ENCODE measurements around the gene TRAIP.
A peak's percentile ranks its signal among the peaks of the same experiment; 100 is the strongest.

The TRAIP gene

DNA sequence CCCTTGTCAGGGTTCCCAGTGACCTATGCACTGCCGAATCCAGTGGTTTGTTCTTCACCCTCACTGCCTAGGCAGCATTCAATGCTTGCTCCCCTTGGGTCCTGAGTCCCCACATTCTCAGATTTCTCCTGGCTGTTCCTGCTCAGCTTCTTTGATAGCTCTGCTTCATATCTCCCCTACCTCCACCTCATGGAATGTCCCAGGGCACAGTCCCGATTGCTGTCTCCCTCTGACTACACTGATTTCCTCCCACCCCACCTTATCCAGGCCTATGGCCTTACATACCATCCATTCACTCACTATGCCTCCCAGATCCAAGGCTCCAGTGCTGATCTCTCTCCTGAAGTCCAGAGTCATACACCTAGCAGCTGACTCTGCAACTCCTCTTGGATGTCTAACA, 55.2 kb downstream of the TRAIP start:
- no peak overlapping the region for H3K4me3 ChIP-seq (ENCODE audit: low read length in 2 of 2)
- no CpG with 5 or more reads among the region's 2 CpGs for WGBS, 2 donors (ENCODE audit: extremely low coverage in 2 of 2, insufficient read length in 2 of 2, insufficient replicate concordance in 1 of 2)
- H4K8ac ChIP-seq (ENCODE audit: low read depth, low read length) = no peak overlapping the region
- no peak overlapping the region for H2BK12ac ChIP-seq (ENCODE audit: low read length)
- H3K79me1 ChIP-seq (ENCODE audit: low read depth, low read length) = no peaks in the 10 kb centered on the region
- no peak overlapping the region for H3K4ac ChIP-seq (ENCODE audit: low read length)
- no peak overlapping the region for H3K9ac ChIP-seq (ENCODE audit: low read depth, low read length, poor library complexity)
- H3K18ac ChIP-seq (ENCODE audit: low read length) = no peak overlapping the region
- H3K4me2 ChIP-seq (ENCODE audit: insufficient read depth, low read length, poor library complexity, severe bottlenecking) = no peak overlapping the region
- no peak overlapping the region for H2AFZ ChIP-seq (ENCODE audit: low read length)
- H2BK120ac ChIP-seq (ENCODE audit: low read depth, low read length) = no peak overlapping the region
- peaks cover 0 to 41% (median 15%) of the 10 kb centered on the region in 3 experiments for H3K27me3 ChIP-seq (ENCODE audit: control insufficient read depth in 3 of 3, insufficient read depth in 3 of 3, low read depth in 1 of 3, low read length in 3 of 3)
- H3K4me1 ChIP-seq (ENCODE audit: control insufficient read depth in 2 of 2, insufficient read depth in 1 of 2, low read depth in 1 of 2, low read length in 2 of 2) = peaks cover 20 to 28% of the 10 kb centered on the region in 2 donors
- H3K23ac ChIP-seq (ENCODE audit: low read depth, low read length, poor library complexity) = no peak overlapping the region
- DNase-seq (ENCODE audit: low spot score) = no peak
- H2BK5ac ChIP-seq (ENCODE audit: low read length) = no peak overlapping the region
- no peak overlapping the region for H3K27ac ChIP-seq (replicated peaks; ENCODE audit: low read length)
- H2BK15ac ChIP-seq (ENCODE audit: low read length) = no peak overlapping the region
- H3K14ac ChIP-seq (ENCODE audit: low read length) = no peak overlapping the region
- H3K36me3 ChIP-seq (replicated peaks in 1 of 2; ENCODE audit: control insufficient read depth in 2 of 2, insufficient read depth in 2 of 2, low read length in 2 of 2) = no peaks in the 10 kb centered on the region
- H3K9me3 ChIP-seq (replicated peaks in 1 of 2; ENCODE audit: control insufficient read depth in 2 of 2, insufficient read depth in 1 of 2, low read depth in 1 of 2, low read length in 2 of 2) = no peaks in the 10 kb centered on the region
- no peak overlapping the region for H2AK5ac ChIP-seq (ENCODE audit: low read depth, low read length)
- no peak overlapping the region for H4K91ac ChIP-seq (ENCODE audit: low read depth, low read length, poor library complexity)

DNA sequence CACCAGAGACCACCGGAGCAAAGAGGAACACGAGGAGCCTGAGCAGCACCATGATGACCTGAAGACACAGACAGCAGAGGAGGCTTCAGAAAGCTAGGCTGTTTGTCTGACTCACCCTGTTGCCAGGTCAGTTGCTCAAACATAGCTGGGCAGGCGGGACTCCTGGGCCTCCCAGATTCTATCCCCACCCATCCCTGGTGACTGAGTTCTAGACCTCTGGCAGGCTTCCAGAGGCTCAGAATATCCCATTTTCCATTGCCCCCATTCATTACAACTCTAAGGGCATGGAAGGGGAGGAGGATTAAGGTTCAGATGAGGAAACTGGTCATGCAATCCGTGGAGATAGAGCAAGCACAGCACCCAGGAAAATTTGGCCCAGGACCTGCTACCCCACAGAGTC, 56.6 kb downstream of the TRAIP start, which contains the start of gene CDHR4:
Gene CDHR4, minus strand, starts transcription at position 113 of the 400 bp plus-strand sequence. Its CDS starts 61 bp downstream, at position 52.
- Histone ChIP-seq H3K4ac (ENCODE audit: low read length) (no peak within 1 kb of the TSS), H4K91ac (ENCODE audit: low read depth, low read length, poor library complexity) (no peak within 1 kb of the TSS), H3K9me3 (replicated peaks in 1 of 2; ENCODE audit: control insufficient read depth in 2 of 2, insufficient read depth in 1 of 2, low read depth in 1 of 2, low read length in 2 of 2) (no peaks in the 10 kb centered on the region), H3K27ac (replicated peaks; ENCODE audit: low read length) (no peak within 1 kb of the TSS), H3K79me1 (ENCODE audit: low read depth, low read length) (no peaks in the 10 kb centered on the region), H3K4me2 (ENCODE audit: insufficient read depth, low read length, poor library complexity, severe bottlenecking) (no peak within 1 kb of the TSS), H3K4me3 (ENCODE audit: low read length in 2 of 2) (peak within 1 kb of the TSS in 1 of 2 donors; percentile 26), H3K9ac (ENCODE audit: low read depth, low read length, poor library complexity) (peak within 1 kb of the TSS; percentile 57), H2AK5ac (ENCODE audit: low read depth, low read length) (peak within 1 kb of the TSS; percentile 22), H3K23ac (ENCODE audit: low read depth, low read length, poor library complexity) (no peak within 1 kb of the TSS), H3K4me1 (ENCODE audit: control insufficient read depth in 2 of 2, insufficient read depth in 1 of 2, low read depth in 1 of 2, low read length in 2 of 2) (peaks cover 16 to 17% of the 10 kb centered on the region in 2 donors), H3K36me3 (replicated peaks in 1 of 2; ENCODE audit: control insufficient read depth in 2 of 2, insufficient read depth in 2 of 2, low read length in 2 of 2) (no peaks in the 10 kb centered on the region), H2BK5ac (ENCODE audit: low read length) (peak within 1 kb of the TSS; percentile 62), H3K14ac (ENCODE audit: low read length) (no peak within 1 kb of the TSS), H3K18ac (ENCODE audit: low read length) (no peak within 1 kb of the TSS), H2BK15ac (ENCODE audit: low read length) (no peak within 1 kb of the TSS), H4K8ac (ENCODE audit: low read depth, low read length) (no peak within 1 kb of the TSS), H3K27me3 (ENCODE audit: control insufficient read depth in 3 of 3, insufficient read depth in 3 of 3, low read depth in 1 of 3, low read length in 3 of 3) (peaks cover 0 to 44% (median 12%) of the 10 kb centered on the region in 3 experiments), H2BK12ac (ENCODE audit: low read length) (no peak within 1 kb of the TSS), H2BK120ac (ENCODE audit: low read depth, low read length) (peak within 1 kb of the TSS; percentile 49), H2AFZ (ENCODE audit: low read length) (no peak within 1 kb of the TSS)
- whole genome bisulfite sequencing, 2 donors (ENCODE audit: extremely low coverage in 2 of 2, insufficient read length in 2 of 2, insufficient replicate concordance in 1 of 2) = no CpG with 5 or more reads among the region's 4 CpGs
- no peak for DNase-seq (ENCODE audit: low spot score)

DNA sequence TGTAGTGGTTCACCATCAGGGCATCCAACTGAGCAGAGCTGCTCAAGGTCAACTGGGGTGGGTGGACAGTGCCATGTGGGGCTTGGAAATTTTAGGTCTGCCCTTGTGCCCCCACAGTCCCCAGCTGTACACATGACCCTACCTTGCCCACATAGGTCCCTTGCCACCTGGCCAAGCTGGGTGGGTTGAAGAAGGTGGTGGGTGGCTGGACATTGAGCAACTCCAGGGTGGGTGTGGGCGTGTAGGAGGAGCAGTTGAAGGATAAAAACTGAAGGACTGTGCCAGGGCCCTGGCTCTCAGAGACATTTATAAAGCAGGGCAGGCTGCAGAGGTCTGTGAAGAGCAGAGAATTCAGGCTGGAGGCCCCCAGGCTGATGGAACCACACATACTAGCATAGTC, 57.3 kb downstream of the TRAIP start:
- WGBS, 2 donors (ENCODE audit: extremely low coverage in 2 of 2, insufficient read length in 2 of 2, insufficient replicate concordance in 1 of 2) = no CpG with 5 or more reads among the region's 1 CpG
- Histone ChIP-seq H4K8ac (ENCODE audit: low read depth, low read length) (no peak overlapping the region), H3K9ac (ENCODE audit: low read depth, low read length, poor library complexity) (peak overlapping the region; percentile 57), H2BK5ac (ENCODE audit: low read length) (peak overlapping the region; percentile 62), H3K79me1 (ENCODE audit: low read depth, low read length) (no peaks in the 10 kb centered on the region), H3K36me3 (replicated peaks in 1 of 2; ENCODE audit: control insufficient read depth in 2 of 2, insufficient read depth in 2 of 2, low read length in 2 of 2) (no peaks in the 10 kb centered on the region), H4K91ac (ENCODE audit: low read depth, low read length, poor library complexity) (no peak overlapping the region), H2BK120ac (ENCODE audit: low read depth, low read length) (peak overlapping the region; percentile 49), H3K23ac (ENCODE audit: low read depth, low read length, poor library complexity) (no peak overlapping the region), H2AFZ (ENCODE audit: low read length) (no peak overlapping the region), H3K4ac (ENCODE audit: low read length) (no peak overlapping the region), H3K4me2 (ENCODE audit: insufficient read depth, low read length, poor library complexity, severe bottlenecking) (no peak overlapping the region), H2BK15ac (ENCODE audit: low read length) (no peak overlapping the region), H3K9me3 (replicated peaks in 1 of 2; ENCODE audit: control insufficient read depth in 2 of 2, insufficient read depth in 1 of 2, low read depth in 1 of 2, low read length in 2 of 2) (no peaks in the 10 kb centered on the region), H3K4me3 (ENCODE audit: low read length in 2 of 2) (peak overlapping the region in 1 of 2 donors; percentile 26), H2AK5ac (ENCODE audit: low read depth, low read length) (peak overlapping the region; percentile 22), H2BK12ac (ENCODE audit: low read length) (no peak overlapping the region), H3K27ac (replicated peaks; ENCODE audit: low read length) (no peak overlapping the region), H3K18ac (ENCODE audit: low read length) (no peak overlapping the region), H3K27me3 (ENCODE audit: control insufficient read depth in 3 of 3, insufficient read depth in 3 of 3, low read depth in 1 of 3, low read length in 3 of 3) (peaks cover 0 to 37% (median 8%) of the 10 kb centered on the region in 3 experiments), H3K14ac (ENCODE audit: low read length) (no peak overlapping the region), H3K4me1 (ENCODE audit: control insufficient read depth in 2 of 2, insufficient read depth in 1 of 2, low read depth in 1 of 2, low read length in 2 of 2) (peaks cover 11 to 17% of the 10 kb centered on the region in 2 donors)
- DNase-seq (ENCODE audit: low spot score) = no peak

DNA sequence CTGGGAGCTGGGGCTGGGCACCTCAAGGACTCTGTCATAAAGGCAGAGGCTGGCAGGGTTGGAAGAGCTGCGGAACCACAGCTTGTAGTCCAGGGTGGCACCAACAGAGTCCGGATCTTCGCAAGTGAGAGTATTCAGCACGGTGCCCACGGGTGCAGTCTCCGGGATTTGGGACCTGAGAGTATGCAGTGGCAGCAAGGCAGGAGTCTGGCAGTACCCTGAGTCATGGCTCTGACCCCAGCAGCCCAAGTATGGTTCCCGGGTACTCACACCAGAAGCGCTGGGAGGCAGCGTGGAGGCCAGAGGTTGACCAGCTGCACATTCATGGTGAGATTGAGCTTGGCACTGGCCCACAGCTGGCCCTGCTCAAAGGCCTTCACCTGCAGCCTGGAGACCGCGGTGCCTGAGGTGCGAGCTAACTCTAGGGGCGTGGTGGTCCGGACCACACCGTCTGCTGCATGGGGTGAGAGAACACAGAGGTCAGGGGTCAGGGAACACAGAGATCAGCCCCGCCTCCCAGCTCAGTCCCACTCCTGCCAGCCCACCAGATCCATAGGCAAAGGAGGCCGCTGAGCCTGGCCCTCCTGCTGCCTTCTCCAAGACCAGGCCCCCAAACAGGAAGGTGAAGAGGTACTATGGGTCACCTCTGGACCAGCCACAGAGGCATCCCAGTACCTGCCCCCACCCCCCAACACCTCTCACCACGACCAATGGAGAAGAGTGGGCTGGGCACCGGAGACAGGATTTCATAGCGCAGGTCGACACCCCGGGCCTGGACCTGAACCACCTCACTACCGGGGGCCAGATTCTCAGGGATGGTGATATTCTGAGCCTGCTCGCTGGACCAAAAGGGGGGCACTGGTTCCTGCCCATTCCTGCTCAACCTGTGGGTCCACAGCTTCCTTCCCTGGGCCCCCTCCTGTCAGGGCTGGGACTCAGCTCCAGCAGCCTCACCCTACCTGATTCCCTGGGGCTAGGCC, 61.1 kb downstream of the TRAIP start:
- Histone ChIP-seq H3K23ac (ENCODE audit: low read depth, low read length, poor library complexity) (no peak overlapping the region), H3K4me1 (ENCODE audit: control insufficient read depth in 2 of 2, insufficient read depth in 1 of 2, low read depth in 1 of 2, low read length in 2 of 2) (peaks cover 6 to 8% of the 10 kb centered on the region in 2 donors), H3K9me3 (replicated peaks in 1 of 2; ENCODE audit: control insufficient read depth in 2 of 2, insufficient read depth in 1 of 2, low read depth in 1 of 2, low read length in 2 of 2) (no peaks in the 10 kb centered on the region), H3K4me3 (ENCODE audit: low read length in 2 of 2) (no peak overlapping the region), H2AK5ac (ENCODE audit: low read depth, low read length) (peak overlapping the region; percentile 40), H3K4me2 (ENCODE audit: insufficient read depth, low read length, poor library complexity, severe bottlenecking) (no peak overlapping the region), H3K4ac (ENCODE audit: low read length) (peak overlapping the region; percentile 68), H3K36me3 (replicated peaks in 1 of 2; ENCODE audit: control insufficient read depth in 2 of 2, insufficient read depth in 2 of 2, low read length in 2 of 2) (no peaks in the 10 kb centered on the region), H3K27me3 (ENCODE audit: control insufficient read depth in 3 of 3, insufficient read depth in 3 of 3, low read depth in 1 of 3, low read length in 3 of 3) (peaks cover 0 to 23% (median 0%) of the 10 kb centered on the region in 3 experiments), H2BK120ac (ENCODE audit: low read depth, low read length) (no peak overlapping the region), H3K79me1 (ENCODE audit: low read depth, low read length) (no peaks in the 10 kb centered on the region), H4K8ac (ENCODE audit: low read depth, low read length) (no peak overlapping the region), H3K18ac (ENCODE audit: low read length) (peak overlapping the region; percentile 40), H2BK5ac (ENCODE audit: low read length) (no peak overlapping the region), H3K9ac (ENCODE audit: low read depth, low read length, poor library complexity) (peak overlapping the region; percentile 57), H3K27ac (replicated peaks; ENCODE audit: low read length) (no peak overlapping the region), H4K91ac (ENCODE audit: low read depth, low read length, poor library complexity) (no peak overlapping the region), H2BK15ac (ENCODE audit: low read length) (peak overlapping the region; percentile 54), H2AFZ (ENCODE audit: low read length) (peak overlapping the region; percentile 3), H3K14ac (ENCODE audit: low read length) (no peak overlapping the region), H2BK12ac (ENCODE audit: low read length) (no peak overlapping the region)
- DNase-seq (ENCODE audit: low spot score) = no peak
- no CpG with 5 or more reads among the region's 24 CpGs for WGBS, 2 donors (ENCODE audit: extremely low coverage in 2 of 2, insufficient read length in 2 of 2, insufficient replicate concordance in 1 of 2)

Data from neuronal stem cell (in vitro differentiated cells).